Stimulated activated CD4-positive, alpha-beta T cell treated with anti-CD3 and anti-CD28 coated beads, Interleukin-1b, Interleukin-23, amount 100 ng/mL, for 1 hour (primary cell): Measurements from ENCODE around the gene TTYH1.

Experiments used
- DNase-seq, 2 donors: peaks; one replicate each; pipeline ENCODE4 v3.0.0-alpha.2; 2020; ENCODE audit warnings: low read depth in 2 of 2

Gene TTYH1

GRCh38 chr19:54392105-54392504 lies 23.2 kb upstream of the TTYH1 start:
- no peak for DNase-seq

- no peak for DNase-seq
Observed at GRCh38 chr19:54393381-54393780, 21.9 kb upstream of the TTYH1 start.

GRCh38 chr19:54395685-54396084 lies 19.6 kb upstream of the TTYH1 start:
- DNase-seq, result no peak

- no peak for DNase-seq
Observed at GRCh38 chr19:54399189-54399588, 16.1 kb upstream of the TTYH1 start.

GRCh38 chr19:54400913-54401312 lies 14.4 kb upstream of the TTYH1 start:
- no peak for DNase-seq

GRCh38 chr19:54403054-54403453 lies 12.2 kb upstream of the TTYH1 start:
- no peak for DNase-seq

GRCh38 chr19:54405628-54406027 lies 9.6 kb upstream of the TTYH1 start:
- DNase-seq, result no peak

- DNase-seq, result no peak
Observed at GRCh38 chr19:54407780-54408179, 7.5 kb upstream of the TTYH1 start.

- DNase-seq, result no peak
Observed at GRCh38 chr19:54408456-54409026, 6.7 kb upstream of the TTYH1 start.

- no peak for DNase-seq
Observed at GRCh38 chr19:54411033-54411432, 4.2 kb upstream of the TTYH1 start.

GRCh38 chr19:54412877-54413276 lies 2.4 kb upstream of the TTYH1 start:
- DNase-seq, result no peak

GRCh38 chr19:54414156-54414555 lies 1.1 kb upstream of the TTYH1 start:
- no peak for DNase-seq

- no peak for DNase-seq
Observed at GRCh38 chr19:54415901-54416673, 823 bp downstream of the TTYH1 start.

- DNase-seq, result no peak
Observed at GRCh38 chr19:54416695-54417491, 1.6 kb downstream of the TTYH1 start.

- no peak for DNase-seq
Observed at GRCh38 chr19:54418030-54418929, 3.0 kb downstream of the TTYH1 start.

- DNase-seq, result no peak
Observed at GRCh38 chr19:54418930-54419800, 3.9 kb downstream of the TTYH1 start.

GRCh38 chr19:54420068-54420382 lies 4.8 kb downstream of the TTYH1 start:
- no peak for DNase-seq

GRCh38 chr19:54420383-54421168 lies 5.3 kb downstream of the TTYH1 start:
- DNase-seq, result no peak

GRCh38 chr19:54421169-54421516 lies 5.9 kb downstream of the TTYH1 start:
- no peak for DNase-seq

- DNase-seq, result no peak
Observed at GRCh38 chr19:54421521-54421920, 6.3 kb downstream of the TTYH1 start.
